Progenitor cell of endocrine pancreas (in vitro differentiated cells): ENCODE measurements around the gene RNLS. TPM values are rescaled to one million over a fixed set of nuclear protein-coding genes. Genes with fewer than 3 reads are reported as not detected.

ENCODE experiments used
- DNase-seq: peaks from one replicate; pipeline ENCODE4 v3.0.0; 2021; ENCODE audit warnings: low spot score; ENCODE audit not compliant: unreplicated experiment
- H3K27ac Mint-ChIP-seq: 2 replicates; pipeline ENCODE4 v1.8.0; 2021; ENCODE audit warnings: mild to moderate bottlenecking, moderate library complexity, mixed read lengths
- H3K27me3 Mint-ChIP-seq: 2 replicates; pipeline ENCODE4 v1.8.0; 2021; ENCODE audit warnings: mixed read lengths
- H3K36me3 Mint-ChIP-seq: 2 replicates; pipeline ENCODE4 v1.8.0; 2022; ENCODE audit warnings: mixed read lengths; ENCODE audit not compliant: insufficient read depth
- H3K4me1 Mint-ChIP-seq: 2 replicates; pipeline ENCODE4 v1.8.0; 2021; ENCODE audit warnings: low read depth, mixed read lengths
- H3K4me3 Mint-ChIP-seq: 2 replicates; pipeline ENCODE4 v1.8.0; 2021; ENCODE audit warnings: low read depth, mild to moderate bottlenecking, moderate library complexity, mixed read lengths
- H3K9me3 Mint-ChIP-seq: 2 replicates; pipeline ENCODE4 v1.8.0; 2021; ENCODE audit warnings: low read depth, mixed read lengths
- total RNA-seq: library from RNA; stranded (reverse); gene quantifications from 2 replicates; pipeline ENCODE4 v1.2.1, GENCODE V29; 2021
- TF ChIP-seq, protein P1 (sequence below): fragments of 200-600 bp; sonication (generic); IDR thresholded peaks from one replicate; pipeline ENCODE4 v1.5.0; 2021; ENCODE audit warnings: antibody characterized with exemption, mild to moderate bottlenecking; ENCODE audit not compliant: unreplicated experiment

RNLS gene
- total RNA-seq, 1 donor from 2014 or later, result 7.5 TPM

DNA sequence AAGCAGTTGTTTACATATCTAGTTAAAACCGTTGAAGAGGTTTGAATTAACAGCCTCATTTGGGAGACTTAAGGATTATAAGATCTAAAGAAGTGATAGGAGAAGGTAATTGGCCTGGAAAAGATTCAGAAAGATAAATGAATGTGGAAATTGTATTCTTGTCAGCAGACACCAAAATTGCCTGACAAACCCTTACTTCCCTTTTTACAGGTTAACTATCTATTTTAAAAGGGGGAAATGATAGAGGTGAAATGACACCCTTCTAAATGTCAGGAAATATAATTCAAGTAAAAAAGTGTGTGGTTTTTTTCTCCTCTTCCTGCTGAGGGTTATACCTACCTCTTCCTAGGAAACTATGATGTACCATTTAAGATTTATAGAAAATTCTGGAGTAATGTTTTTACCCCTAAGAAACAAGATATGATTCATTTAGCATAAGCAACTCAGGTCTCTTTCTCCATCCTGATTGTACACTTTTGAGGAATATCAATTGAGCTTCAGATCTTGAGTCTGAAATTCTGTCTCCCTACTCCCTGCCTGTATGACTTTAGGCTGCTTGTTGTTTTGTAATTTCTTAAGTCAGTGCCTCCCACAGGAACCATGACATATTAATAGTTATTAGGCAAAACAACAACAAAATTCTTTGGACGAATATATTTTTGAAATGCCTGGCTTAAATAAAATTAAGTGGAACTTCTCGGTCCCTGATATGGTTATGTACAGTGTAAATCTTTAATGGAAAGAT, 250.4 kb downstream of the RNLS start:
- Mint-ChIP-seq H3K27me3 (peaks cover under 1% of the 10 kb centered on the region), H3K27ac (no peak overlapping the region), H3K4me3 (no peak overlapping the region), H3K4me1 (peaks cover 7% of the 10 kb centered on the region), H3K9me3 (no peaks in the 10 kb centered on the region), H3K36me3 (no peaks in the 10 kb centered on the region)
- TF ChIP-seq, protein P1, sequence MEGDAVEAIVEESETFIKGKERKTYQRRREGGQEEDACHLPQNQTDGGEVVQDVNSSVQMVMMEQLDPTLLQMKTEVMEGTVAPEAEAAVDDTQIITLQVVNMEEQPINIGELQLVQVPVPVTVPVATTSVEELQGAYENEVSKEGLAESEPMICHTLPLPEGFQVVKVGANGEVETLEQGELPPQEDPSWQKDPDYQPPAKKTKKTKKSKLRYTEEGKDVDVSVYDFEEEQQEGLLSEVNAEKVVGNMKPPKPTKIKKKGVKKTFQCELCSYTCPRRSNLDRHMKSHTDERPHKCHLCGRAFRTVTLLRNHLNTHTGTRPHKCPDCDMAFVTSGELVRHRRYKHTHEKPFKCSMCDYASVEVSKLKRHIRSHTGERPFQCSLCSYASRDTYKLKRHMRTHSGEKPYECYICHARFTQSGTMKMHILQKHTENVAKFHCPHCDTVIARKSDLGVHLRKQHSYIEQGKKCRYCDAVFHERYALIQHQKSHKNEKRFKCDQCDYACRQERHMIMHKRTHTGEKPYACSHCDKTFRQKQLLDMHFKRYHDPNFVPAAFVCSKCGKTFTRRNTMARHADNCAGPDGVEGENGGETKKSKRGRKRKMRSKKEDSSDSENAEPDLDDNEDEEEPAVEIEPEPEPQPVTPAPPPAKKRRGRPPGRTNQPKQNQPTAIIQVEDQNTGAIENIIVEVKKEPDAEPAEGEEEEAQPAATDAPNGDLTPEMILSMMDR, result no peak
- no peak for DNase-seq

DNA sequence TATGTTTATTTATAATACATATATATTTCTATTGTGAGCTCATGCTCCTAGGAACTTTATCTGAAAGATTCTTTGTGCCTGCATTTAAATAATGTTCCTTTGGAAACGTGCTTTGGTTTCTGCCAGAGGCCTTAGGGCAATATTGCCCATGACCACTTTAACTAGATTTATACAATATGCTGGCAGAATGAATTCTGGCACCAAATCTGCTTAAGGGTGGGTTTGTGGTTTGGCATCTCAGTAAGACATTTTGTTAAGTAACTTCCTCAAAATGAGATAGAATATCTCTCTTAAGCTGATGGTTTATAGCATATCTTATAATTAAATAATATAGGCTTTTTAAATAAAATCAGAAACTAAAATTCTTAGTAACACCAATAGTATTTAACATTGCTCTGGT, 252.9 kb downstream of the RNLS start:
- no peaks in the 10 kb centered on the region for H3K4me1 Mint-ChIP-seq
- no peaks in the 10 kb centered on the region for H3K27me3 Mint-ChIP-seq
- no peak overlapping the region for H3K4me3 Mint-ChIP-seq
- H3K36me3 Mint-ChIP-seq, result no peaks in the 10 kb centered on the region
- no peak overlapping the region for H3K27ac Mint-ChIP-seq
- no peaks in the 10 kb centered on the region for H3K9me3 Mint-ChIP-seq
- TF ChIP-seq, protein P1, result no peak
- DNase-seq, result no peak

DNA sequence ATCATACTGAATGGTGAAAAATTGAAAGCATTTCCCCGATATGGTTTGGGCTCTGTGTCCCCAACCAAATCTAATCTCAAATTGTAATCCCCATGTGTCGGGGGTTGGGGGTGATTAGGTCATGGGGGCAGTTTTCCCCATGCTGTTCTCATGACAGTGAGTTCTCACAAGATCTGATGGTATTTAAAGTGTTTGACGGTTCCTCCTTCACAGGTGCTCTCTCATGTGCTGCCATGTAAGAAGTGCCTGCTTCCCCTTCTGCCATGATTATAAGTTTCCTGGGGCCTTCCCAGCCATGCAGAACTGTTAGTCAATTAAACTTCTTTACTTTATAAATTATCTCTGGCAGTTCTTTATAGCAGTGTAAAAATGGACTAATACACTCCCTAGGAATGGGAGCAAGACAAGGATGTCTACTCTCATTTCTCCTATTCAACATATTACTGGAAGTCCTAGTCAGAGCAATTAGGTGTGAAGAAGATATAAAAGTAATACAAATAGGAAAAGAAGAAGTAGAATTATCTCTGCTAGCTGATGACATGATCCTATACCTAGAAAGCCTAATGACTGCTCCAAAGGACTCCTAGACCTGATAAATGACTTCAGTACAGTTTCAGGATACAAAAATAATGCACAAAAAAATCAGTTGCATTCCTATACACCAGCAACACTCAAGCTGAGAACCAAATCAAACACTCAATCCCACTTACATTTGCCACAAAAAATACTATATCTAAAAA, 260.6 kb downstream of the RNLS start:
- no peak for DNase-seq
- Mint-ChIP-seq H3K36me3 (peaks cover 8% of the 10 kb centered on the region), H3K27ac (no peak overlapping the region), H3K4me3 (no peak overlapping the region), H3K27me3 (no peaks in the 10 kb centered on the region), H3K4me1 (no peaks in the 10 kb centered on the region), H3K9me3 (peaks cover 51% of the 10 kb centered on the region)
- TF ChIP-seq, protein P1, result no peak

DNA sequence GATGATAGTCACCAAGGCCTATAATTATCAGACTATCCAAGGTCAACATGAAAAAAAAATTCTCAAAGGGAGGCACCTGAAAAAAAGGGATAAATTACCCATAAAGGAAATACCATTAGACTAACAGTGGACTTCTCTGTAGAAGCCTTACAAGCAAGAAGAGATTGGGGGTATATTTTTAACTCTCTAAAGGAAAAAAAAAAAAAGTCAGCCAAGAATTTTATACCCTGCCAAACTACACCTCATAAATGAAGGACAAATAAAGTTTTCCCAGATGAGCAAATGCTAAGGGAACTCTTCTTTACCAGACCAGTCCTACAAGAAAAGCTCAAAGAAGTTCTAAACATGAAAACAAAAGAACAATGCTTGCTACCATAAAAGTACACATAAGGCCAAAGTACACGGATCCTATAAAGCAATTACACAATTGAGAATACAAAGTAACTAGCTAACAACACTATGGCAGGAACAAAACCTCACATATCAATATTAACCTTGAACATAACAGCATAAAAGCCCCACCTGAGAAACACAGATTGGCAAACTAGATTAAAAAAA, 263.1 kb downstream of the RNLS start:
- H3K4me1 Mint-ChIP-seq, result no peaks in the 10 kb centered on the region
- H3K36me3 Mint-ChIP-seq, result peaks cover 8% of the 10 kb centered on the region
- no peak overlapping the region for H3K4me3 Mint-ChIP-seq
- peaks cover 51% of the 10 kb centered on the region for H3K9me3 Mint-ChIP-seq
- no peak overlapping the region for H3K27ac Mint-ChIP-seq
- TF ChIP-seq, protein P1, result no peak
- H3K27me3 Mint-ChIP-seq, result no peaks in the 10 kb centered on the region
- no peak for DNase-seq

DNA sequence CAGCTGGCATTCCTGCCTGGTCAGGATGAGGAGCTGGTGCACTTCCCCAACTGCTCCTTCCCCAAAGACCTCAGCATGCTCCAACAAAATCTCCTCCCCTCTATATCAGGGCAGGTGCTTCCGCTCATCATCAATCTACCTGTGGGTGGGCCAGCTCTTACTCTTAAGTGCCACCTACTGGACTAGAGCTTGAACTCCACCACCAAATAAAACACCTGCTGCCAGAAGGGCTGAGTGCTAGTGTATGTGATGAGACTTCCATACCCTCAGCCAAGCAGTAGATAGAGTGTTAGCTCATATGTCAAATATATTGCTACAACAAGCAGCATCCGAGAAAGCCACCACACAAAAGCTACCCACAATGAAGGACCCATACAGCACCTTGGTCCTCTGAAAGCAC, 264.3 kb downstream of the RNLS start:
- peaks cover 8% of the 10 kb centered on the region for H3K36me3 Mint-ChIP-seq
- TF ChIP-seq, protein P1, result no peak
- no peak for DNase-seq

More for the DNA sequence above, 264.3 kb downstream of the RNLS start:
- H3K9me3 Mint-ChIP-seq, result peaks cover 43% of the 10 kb centered on the region
- no peak overlapping the region for H3K27ac Mint-ChIP-seq
- no peaks in the 10 kb centered on the region for H3K4me1 Mint-ChIP-seq
- H3K27me3 Mint-ChIP-seq, result peaks cover 3% of the 10 kb centered on the region
- H3K4me3 Mint-ChIP-seq, result no peak overlapping the region
